Activated CD8-positive, alpha-beta memory T cell treated with anti-CD3 and anti-CD28 coated beads for 24 hours (primary cell): ENCODE results near the gene PROSER1.
"Not testable (repeated sequence)": the region's sequence is repeated elsewhere in the genome, so short reads cannot be mapped to it uniquely, and the experiment has no call there.

Experiments
- DNase-seq: peaks from one replicate; pipeline ENCODE4 v3.0.0-alpha.2; 2020

The PROSER1 gene

DNA sequence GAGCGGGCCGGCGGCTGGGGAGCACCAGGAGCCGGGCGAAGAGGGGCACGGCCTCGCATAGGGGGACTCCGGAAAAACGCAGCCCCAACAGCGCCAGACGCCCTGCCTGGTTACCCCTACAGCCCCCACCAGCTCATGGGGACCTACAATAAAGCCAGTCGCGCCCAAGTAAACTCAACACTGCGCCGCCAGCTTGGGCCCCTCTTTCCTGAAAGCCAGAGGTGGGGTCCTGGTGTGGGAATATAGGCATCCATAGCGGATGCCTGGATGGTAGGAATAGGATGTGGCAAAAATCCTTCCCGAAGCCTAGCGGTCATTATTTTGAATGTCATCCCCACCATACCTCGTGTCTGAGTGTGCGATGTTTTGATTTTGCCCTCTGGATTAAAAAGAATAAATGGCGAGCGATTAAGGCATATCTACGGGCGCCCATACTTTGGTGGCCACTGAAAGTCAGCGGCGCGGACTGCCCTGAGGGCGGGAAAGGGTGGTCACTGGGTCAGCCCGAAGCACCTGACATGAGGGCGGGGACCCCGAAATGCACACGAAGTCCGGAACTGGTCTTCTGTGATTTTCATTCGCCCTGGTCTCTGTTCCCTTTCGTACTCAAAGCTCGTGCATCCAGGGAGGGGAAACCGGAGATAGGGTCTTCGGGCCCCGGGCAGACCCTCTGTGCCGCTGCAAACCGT, at the start of gene PROSER1, which contains the start of gene NHLRC3:
TSS of gene PROSER1 (minus strand) at position 210 of the 689 bp plus-strand sequence. CDS start 847 bp downstream, outside the sequence.
TSS of gene NHLRC3 (plus strand) at position 577 of the 689 bp plus-strand sequence. CDS start 184 bp downstream, outside the sequence.
- DNase-seq, result peak; percentile 94

GRCh38 chr13:39086251-39086945, 48.5 kb upstream of the PROSER1 start:
- not testable (repeated sequence) for DNase-seq

DNA sequence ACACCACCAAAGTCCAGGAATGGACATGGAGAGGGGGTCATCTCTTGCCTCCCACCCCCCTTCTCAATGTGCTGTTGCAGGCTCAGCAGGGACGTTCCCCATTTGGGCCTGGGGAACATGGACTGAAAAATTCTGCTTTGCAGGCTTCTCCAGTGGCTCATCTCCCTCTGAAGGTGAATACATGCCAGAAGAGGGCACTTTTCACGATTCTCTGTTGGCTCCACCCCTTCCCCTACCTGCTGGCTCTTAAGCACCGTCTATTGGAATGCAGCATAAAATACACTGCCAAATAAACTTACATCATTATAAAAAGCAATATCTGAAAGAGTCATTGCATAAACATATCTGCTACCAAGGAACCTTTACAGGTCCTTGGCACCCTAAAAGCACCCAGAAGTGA, 36.1 kb upstream of the PROSER1 start:
- no peak for DNase-seq

DNA sequence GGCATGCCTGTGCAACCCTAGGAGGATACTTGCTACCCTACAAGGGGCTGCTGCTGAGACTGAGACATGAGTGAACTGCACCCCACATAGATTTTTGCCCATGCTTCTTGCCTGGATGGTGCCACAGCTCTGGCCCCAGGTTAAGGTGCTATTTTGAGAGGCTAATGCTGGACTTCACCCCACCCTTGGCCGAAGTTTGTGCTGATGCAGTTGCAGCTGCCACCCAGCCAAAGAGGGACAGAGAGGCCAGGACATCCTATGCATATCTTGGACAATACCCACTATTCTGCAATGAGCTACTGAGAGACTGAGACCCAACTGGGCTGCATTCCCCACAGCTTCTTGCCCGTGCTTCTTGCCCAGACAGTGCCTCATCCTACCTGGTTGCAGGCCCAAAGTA, 35.0 kb upstream of the PROSER1 start:
- no peak for DNase-seq

DNA sequence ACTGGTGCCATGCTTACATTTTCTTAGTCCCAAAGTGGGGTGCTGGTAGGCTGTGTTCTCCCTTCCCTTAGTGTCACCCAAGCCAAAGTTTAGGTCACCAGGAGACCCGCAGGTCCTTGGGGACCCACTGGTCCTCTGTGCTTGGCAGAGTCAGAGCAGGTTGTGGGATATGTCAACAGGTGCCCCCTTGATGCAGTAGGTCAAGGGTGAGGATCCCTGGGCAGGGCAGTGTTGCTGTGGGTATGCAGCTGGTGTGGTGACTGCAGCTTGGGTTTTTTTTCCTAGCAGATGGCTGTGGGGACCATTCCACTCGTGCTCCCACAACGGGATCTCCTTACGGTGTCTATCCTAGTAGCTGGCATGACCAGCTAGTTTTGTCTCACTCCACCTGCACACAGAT, 24.1 kb upstream of the PROSER1 start:
- DNase-seq, result no peak

GRCh38 chr13:39058040-39058439, 20.2 kb upstream of the PROSER1 start:
- no peak for DNase-seq

GRCh38 chr13:39056018-39056417, 18.1 kb upstream of the PROSER1 start:
- no peak for DNase-seq

- DNase-seq, result no peak
Observed at GRCh38 chr13:39054112-39054511, 16.2 kb upstream of the PROSER1 start.

DNA sequence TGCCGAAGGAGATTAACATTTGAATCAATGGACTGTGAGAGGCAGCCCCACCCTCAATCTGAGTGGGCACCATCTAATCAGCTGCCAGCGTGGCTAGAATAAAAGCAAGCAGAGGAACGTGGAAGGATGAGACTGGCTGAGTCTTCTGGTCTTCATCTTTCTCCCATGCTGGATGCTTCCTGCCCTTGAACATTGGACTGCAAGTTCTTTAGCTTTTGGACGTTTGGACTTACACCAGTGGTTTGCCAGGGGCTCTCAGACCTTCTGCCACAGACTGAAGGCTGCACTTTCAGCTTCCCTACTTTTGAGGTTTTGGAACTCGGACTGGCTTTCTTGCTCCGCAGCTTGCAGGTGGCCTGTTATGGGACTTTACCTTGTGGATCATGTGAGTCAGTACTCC, 15.1 kb upstream of the PROSER1 start:
- no peak for DNase-seq

GRCh38 chr13:39051157-39051556, 13.3 kb upstream of the PROSER1 start:
- DNase-seq, result no peak

DNA sequence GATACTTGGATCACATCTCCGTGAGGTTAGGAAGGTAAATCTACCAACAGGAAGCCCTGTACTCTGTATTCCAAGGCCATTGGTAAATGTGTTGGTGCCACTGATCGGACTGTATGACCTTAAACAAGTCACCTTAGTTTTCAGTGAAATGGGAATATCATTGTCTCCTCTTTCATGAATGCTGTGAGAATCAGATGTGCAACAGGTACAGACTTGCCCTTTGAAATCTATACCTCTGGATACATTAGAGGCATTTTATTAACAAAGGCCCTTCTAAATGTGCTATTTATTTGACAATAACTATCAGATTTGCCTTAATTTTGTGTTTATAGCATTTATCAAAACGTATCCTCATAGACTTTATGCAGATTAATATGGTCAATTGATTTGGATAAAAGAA, 11.4 kb upstream of the PROSER1 start:
- DNase-seq, result no peak

DNA sequence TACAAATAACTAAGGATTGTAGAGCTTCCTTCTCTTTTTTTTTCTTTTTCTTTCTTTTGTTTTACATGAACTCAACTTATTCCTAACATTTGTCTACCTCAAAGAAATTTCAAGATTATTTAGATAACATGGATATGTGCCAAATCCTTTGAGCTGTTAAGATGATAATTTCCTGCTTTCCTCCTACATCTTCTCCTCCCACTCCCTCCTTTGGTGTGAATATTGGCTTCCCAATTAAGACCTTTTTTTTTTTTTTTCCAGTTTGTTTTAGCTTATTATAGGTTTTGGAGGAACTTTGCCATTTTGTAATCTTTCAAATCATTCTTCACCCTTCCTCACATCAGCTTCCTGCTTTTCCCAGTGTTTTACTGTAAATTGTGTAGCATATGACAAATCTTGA, 10.9 kb upstream of the PROSER1 start:
- no peak for DNase-seq

DNA sequence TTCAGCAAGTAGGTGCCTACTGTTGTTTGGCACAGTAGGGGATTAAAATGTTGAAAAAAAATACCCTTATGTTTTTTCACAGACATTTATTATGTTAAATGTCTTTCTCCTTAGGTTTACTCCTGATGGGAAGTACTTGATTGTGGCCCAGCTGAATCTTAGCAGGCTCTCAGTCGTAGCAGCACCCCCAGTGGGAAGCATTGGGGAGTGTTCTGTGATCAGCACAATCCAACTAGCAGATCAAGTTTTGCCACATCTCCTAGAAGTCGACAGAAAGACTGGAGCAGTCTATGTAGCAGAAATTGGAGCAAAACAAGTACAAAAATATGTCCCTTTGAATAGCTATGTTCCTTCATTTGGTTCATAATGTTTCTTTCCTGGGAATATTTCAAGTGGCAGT, 9.7 kb upstream of the PROSER1 start:
- DNase-seq, result no peak

- no peak for DNase-seq
Observed at GRCh38 chr13:39044536-39044935, 6.6 kb upstream of the PROSER1 start.

- DNase-seq, result no peak
Observed at GRCh38 chr13:39040206-39040605, 2.3 kb upstream of the PROSER1 start.

DNA sequence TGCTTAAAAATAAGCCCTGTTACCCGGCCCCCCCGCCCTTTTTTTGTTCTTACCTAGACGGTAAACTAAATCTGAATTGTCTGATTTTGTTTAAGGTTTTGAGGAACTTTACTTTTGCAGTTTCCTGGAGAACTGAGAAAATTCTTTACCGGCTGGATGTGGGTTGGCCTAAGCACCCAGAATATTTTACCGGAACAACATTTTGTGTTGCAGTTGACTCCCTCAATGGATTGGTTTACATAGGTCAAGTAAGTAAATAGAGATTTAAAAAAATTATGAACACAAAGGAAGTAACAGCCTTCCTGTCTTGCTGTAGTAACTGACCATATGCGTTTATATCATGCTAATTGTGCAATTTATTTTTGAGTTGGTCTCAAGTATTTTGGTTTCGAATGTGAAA, 1.2 kb upstream of the PROSER1 start:
- DNase-seq, result no peak

- no peak for DNase-seq
Observed at GRCh38 chr13:39038569-39039030, 711 bp upstream of the PROSER1 start.

- no peak for DNase-seq
Observed at GRCh38 chr13:39037410-39037879, 444 bp downstream of the PROSER1 start.

DNA sequence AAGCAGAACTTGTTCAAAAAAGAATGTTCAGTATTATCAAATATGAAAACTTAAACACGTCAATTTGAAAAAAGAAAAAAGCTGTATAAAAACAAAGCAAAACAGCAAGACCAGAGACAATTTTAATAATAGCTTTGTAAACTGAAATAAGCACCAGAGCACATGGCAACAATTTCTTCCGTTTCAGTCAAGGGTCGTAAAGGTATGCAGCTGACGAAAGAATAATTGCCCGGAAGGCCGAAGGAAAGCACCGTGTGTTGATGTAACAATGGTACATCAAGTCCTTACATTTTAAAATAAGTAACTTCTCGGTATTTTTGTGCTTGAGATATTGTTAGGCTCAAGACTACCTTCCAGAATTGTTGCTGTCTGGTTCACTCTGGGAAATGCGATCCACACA, 1.7 kb downstream of the PROSER1 start:
- no peak for DNase-seq

DNA sequence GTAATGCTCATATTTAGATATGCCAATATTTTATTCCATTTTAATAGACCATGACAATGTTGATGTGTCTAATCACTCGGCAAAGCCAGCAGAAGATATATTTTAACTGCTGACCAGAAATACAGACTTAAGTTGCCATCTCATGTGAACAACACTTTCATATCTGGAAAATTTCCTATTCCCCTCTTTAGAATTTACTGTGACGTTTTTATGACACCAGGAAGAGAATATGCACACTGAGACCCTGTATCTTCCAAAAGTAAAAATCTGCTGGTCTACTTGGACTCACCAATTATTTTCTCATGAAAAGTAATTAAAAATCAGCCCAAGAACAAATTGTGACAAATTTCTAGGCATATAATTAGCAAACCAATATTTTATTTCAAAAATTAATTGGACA, 2.1 kb downstream of the PROSER1 start:
- DNase-seq, result no peak

- no peak for DNase-seq
Observed at GRCh38 chr13:39035204-39035603, 2.7 kb downstream of the PROSER1 start.

- DNase-seq, result no peak
Observed at GRCh38 chr13:39034085-39034484, 3.8 kb downstream of the PROSER1 start.

DNA sequence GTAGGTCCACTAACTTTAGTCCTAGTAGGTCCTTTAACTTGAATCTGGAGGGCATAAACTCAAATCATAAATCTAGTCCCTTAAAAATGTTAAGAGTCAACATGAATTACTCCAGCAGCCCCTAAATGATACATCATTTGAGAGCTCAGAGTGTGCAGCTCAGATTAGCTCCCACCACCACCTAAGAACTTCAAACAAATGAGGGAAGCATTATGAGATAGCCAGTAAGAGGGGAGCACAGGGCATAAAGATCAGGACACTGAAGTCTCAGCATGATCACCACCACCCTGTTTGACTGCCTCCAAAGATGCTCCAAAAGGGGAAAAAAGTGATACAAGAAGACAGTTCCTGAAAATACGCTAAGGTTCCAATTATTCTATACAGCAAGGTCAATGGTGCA, 5.7 kb downstream of the PROSER1 start:
- no peak for DNase-seq

- DNase-seq, result no peak
Observed at GRCh38 chr13:39025433-39025839, 12.5 kb downstream of the PROSER1 start.
